ENCODE measurements around the gene MEF2C. TPM values are rescaled to one million over a fixed set of nuclear protein-coding genes. Genes with fewer than 3 reads are reported as not detected.

Gene MEF2C
- total and polyA plus RNA-seq, 2 of the 13 experiments (the other 11 are each of a cell fraction or from before 2014, with no cell fraction given) = 0.02 TPM; not detected in 1

DNA sequence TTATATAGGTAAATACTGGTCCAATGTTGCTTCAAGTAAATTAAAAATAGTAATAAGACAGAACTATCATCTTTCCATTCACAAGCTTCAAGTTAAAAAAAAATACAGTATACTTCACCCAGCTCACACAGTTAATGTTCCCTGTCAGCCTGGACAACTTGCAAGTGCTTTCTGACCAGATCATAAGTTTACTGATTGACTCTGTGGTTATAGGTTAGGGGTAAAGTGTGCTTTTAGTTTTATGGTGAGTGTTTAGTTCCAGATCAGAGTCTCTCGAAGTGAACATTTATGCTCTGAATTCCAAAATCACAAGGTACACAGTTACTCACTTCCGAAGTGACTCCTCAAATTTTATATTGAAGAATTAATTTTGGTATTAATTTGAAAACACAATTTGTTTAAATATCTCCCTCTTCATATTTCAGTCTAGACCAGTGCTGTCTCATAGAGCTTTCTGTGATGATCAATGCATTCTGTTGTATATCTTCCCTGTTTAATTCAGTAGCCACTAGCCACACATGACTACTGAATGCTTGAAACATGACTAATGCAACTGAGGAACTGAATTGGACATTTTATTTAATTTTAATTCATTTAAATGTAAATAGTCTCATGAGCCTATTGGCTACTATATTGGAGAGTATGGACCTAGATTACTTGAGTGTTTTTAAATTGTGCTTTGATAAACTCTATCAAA, 90.7 kb downstream of the MEF2C start:
- no peak overlapping the region for H3K4me3 ChIP-seq (replicated peaks in 1 of 3; ENCODE audit: insufficient read depth in 1 of 3, low read depth in 2 of 3, low read length in 3 of 3)
- H3K9me3 ChIP-seq (ENCODE audit: low read length) = no peaks in the 10 kb centered on the region
- no peak overlapping the region for H3K9ac ChIP-seq (ENCODE audit: insufficient read depth, low read depth, low read length)
- no peaks in the 10 kb centered on the region for H3K36me3 ChIP-seq (replicated peaks in 1 of 2; ENCODE audit: control insufficient read depth in 1 of 2, insufficient read depth in 2 of 2, low read length in 2 of 2)
- FAIRE-seq = no peak
- in situ Hi-C loops (cut with HindIII; ENCODE audit: extremely low pct_ligation_motif_present, low pct_unique_long_range_greater_than_20kb) = no loop called here
- no peaks in the 10 kb centered on the region for H4K20me1 ChIP-seq (ENCODE audit: insufficient read depth, low read length)
- DNase-seq (ENCODE audit: low spot score) = no peak
- no peak overlapping the region for H3K27ac ChIP-seq (ENCODE audit: extremely low read length, insufficient read depth, low read length)
- TF ChIP-seq PHF8 (CRISPR knock-in tag; IDR thresholded peaks at IDR 0.05) (no peak), ZNF549 (CRISPR knock-in tag; IDR thresholded peaks at IDR 0.05) (no peak), U2AF1 (optimal IDR thresholded peaks at IDR 0.05; ENCODE audit: low read depth, low read length) (no peak), ZNF44 (CRISPR knock-in tag; IDR thresholded peaks at IDR 0.05) (no peak), CC2D1A (CRISPR knock-in tag; IDR thresholded peaks at IDR 0.05) (no peak), ZNF251 (CRISPR knock-in tag; IDR thresholded peaks at IDR 0.05) (no peak), TRIM24 (CRISPR knock-in tag; IDR thresholded peaks at IDR 0.05) (no peak), RBM39 (IDR thresholded peaks at IDR 0.05; ENCODE audit: low read depth, low read length, poor library complexity, severe bottlenecking) (no peak), ZNF839 (CRISPR knock-in tag; IDR thresholded peaks at IDR 0.05; ENCODE audit: borderline replicate concordance) (no peak), TMF1 (CRISPR knock-in tag; IDR thresholded peaks at IDR 0.05; ENCODE audit: low read depth) (no peak)
- TF ChIP-seq, protein P1, sequence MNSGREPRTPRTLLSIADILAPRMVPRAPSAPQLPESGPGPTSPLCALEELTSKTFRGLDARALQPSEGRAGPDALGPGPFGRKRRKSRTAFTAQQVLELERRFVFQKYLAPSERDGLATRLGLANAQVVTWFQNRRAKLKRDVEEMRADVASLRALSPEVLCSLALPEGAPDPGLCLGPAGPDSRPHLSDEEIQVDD (CRISPR knock-in tag; IDR thresholded peaks at IDR 0.05; ENCODE audit: borderline replicate concordance) = no peak
- TF ChIP-seq, protein P2, sequence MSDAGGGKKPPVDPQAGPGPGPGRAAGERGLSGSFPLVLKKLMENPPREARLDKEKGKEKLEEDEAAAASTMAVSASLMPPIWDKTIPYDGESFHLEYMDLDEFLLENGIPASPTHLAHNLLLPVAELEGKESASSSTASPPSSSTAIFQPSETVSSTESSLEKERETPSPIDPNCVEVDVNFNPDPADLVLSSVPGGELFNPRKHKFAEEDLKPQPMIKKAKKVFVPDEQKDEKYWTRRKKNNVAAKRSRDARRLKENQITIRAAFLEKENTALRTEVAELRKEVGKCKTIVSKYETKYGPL (CRISPR knock-in tag; IDR thresholded peaks at IDR 0.05) = no peak
- TF ChIP-seq, protein P3, sequence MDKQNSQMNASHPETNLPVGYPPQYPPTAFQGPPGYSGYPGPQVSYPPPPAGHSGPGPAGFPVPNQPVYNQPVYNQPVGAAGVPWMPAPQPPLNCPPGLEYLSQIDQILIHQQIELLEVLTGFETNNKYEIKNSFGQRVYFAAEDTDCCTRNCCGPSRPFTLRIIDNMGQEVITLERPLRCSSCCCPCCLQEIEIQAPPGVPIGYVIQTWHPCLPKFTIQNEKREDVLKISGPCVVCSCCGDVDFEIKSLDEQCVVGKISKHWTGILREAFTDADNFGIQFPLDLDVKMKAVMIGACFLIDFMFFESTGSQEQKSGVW (CRISPR knock-in tag; IDR thresholded peaks at IDR 0.05; ENCODE audit: borderline replicate concordance) = no peak
- TF ChIP-seq, protein P4, sequence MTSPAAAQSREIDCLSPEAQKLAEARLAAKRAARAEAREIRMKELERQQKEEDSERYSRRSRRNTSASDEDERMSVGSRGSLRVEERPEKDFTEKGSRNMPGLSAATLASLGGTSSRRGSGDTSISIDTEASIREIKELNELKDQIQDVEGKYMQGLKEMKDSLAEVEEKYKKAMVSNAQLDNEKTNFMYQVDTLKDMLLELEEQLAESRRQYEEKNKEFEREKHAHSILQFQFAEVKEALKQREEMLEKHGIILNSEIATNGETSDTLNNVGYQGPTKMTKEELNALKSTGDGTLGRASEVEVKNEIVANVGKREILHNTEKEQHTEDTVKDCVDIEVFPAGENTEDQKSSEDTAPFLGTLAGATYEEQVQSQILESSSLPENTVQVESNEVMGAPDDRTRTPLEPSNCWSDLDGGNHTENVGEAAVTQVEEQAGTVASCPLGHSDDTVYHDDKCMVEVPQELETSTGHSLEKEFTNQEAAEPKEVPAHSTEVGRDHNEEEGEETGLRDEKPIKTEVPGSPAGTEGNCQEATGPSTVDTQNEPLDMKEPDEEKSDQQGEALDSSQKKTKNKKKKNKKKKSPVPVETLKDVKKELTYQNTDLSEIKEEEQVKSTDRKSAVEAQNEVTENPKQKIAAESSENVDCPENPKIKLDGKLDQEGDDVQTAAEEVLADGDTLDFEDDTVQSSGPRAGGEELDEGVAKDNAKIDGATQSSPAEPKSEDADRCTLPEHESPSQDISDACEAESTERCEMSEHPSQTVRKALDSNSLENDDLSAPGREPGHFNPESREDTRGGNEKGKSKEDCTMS (CRISPR knock-in tag; conservative IDR thresholded peaks at IDR 0.05) = no peak
- BruUV-seq (replicated peaks) = no TSS peak
- CTCF ChIA-PET (ENCODE audit: low intra/inter-chr PET ratio, low total read pairs) = no interaction called here
- no peak for ATAC-seq
- POLR2A ChIA-PET = no interaction called here
- H3K79me2 ChIP-seq (ENCODE audit: insufficient read depth, low read length) = no peaks in the 10 kb centered on the region
- no peaks in the 10 kb centered on the region for H3K27me3 ChIP-seq (ENCODE audit: control insufficient read depth in 1 of 2, insufficient read depth in 2 of 2, low read length in 2 of 2)
- no peaks in the 10 kb centered on the region for H3K4me1 ChIP-seq (ENCODE audit: insufficient read depth, low read length)
- WGBS (ENCODE audit: low lambda C conversion rate) = 0% methylated on average over 2 of the region's 2 CpGs
- intact Hi-C loops (cut with micrococcal nuclease; ENCODE audit: unreplicated experiment) = no loop called here
- no peak overlapping the region for H2AFZ ChIP-seq (ENCODE audit: low read length)
- no peak overlapping the region for H3K4me2 ChIP-seq (ENCODE audit: low read depth, low read length)
